Activated CD8-positive, alpha-beta memory T cell treated with anti-CD3 and anti-CD28 coated beads, Interleukin-2, amount 50 U/mL, for 4 hours (primary cell): ENCODE measurements around the gene ANK3.

ENCODE experiments used
- DNase-seq: peaks from one replicate; pipeline ENCODE4 v3.0.0-alpha.2; 2020

ANK3 gene

DNA sequence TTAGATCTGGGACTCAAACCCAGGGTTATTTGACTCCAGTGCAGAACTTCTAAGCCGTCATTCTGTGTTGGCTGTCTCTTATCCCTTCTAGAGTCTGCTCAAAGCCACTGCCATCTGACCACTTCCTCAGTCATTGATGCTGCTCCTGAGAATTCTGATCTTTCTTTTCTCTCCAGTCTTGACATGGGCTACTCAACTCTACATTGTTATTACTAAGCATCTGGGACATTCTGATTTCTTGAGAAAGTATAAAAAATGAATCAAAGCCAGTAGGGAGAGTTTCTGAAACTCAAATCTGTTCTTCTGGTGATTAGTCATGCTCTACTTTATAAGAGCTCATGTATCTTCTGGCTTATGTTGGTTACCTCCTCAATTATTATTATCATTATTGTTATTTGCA, 48.7 kb downstream of the ANK3 start:
- no peak for DNase-seq

DNA sequence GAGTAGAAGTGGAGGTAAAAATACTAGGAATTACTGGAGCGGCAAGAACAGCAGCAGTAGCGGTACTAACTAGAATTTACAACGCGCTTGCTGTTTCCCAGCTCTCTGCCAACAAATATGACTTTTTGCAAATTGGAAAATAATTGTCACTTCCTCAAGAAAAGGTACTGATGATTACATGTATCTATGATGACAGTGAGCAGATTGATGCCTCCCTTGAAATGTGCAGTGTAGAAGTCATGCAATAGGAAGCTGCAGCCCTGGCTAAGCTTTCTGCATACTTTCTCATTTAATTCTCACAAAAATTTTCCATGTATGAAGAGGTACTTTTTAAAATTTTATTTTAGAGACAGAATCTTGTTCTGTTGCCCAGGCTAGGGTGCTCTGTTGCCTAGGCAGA, 49.9 kb downstream of the ANK3 start:
- DNase-seq = no peak

DNA sequence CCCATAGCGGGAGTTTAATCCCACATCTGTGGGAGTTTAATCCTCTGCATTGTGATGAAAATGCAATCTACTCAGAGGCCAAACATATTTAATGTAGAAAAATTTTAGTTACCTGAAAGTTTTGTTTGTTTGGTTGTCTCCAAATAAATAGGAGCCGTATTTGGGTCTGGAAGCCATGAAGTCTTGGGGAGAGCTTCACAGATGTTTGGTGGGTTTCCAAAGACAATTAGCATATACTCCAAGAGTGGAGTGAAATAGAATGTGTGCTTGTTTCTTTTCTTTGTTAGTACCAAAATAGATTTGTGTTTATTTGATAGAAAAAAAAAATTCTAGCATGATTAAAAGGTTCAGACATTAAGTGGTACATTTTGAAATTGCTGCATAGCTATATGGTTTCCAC, 50.9 kb downstream of the ANK3 start:
- no peak for DNase-seq

DNA sequence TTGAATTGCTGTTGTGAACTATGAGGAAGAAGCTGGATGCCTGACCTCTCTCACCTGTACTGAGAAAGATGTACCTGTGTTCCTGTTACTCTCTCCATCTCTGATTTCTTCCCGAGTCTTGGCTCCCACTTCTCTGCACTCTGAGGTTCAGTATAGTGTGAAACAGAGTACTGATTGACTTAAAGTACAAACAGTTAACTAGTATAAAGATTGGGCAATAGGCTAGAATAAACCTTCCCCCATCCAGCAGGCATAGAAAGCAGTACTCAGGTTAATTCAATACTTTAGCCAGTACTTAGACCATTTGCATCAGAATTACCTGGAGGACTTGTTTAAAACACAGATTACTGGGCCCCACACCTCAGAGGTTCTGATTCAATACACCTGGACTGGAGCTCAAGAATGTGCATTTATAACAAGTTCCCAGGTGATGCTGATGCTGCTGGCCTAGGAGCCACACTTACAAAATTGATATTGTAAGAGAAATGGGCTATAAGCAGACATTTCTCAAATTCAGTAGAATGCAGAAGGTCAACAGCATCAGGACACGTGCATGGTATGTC, 51.6 kb downstream of the ANK3 start:
- DNase-seq = no peak

DNA sequence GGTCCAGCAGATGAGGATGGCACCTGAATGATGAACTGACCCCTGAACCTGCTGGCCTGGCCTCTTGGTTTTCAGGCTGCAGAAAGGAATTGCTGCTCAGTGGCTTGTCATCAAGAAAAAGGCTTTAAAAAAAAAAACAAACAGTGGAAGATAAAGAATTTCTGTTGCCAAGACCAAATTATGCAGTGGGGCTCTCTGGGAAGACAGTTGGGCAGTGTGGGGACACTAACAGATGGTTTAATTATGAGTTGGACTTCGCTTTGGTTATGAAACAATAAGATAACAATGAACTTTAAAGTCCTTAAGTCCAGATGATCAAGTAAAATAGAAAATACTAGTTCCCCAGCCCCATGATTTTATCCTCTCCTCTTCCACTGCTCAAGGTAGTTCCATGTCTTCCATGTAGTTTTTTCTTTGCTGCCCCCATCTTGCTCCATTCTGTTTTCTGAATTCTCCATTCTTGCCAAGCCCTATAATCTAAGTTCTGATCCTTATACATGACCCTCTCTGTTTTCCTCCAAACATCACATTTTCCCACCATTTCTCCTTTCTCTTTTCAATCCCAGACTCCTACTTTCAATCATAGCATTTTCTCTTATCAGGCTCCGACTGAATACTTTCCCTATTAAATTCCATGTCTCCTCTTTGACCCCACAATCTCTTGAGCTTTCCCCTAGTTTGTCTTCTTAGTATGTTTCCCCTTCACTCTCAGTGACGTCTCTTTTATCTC, 52.6 kb downstream of the ANK3 start:
- DNase-seq = no peak

DNA sequence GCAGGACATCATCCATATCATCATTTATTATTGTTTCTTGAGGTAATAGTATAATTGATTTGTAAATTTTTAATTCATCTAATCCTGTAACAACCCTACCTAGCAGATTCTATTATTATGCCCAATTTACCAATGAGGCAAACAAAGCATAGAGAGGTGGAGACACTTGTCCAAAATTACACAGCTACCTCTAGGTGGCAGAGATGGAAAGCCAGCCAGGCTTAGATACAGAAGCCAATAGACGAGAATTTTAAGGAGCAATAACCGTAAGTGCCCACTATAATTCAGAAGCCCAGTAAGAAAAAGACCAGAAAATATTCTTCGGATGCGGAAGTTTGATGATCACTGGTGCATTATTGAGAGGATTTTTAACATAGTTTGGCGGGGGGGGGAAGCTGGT, 54.0 kb downstream of the ANK3 start:
- DNase-seq = no peak

DNA sequence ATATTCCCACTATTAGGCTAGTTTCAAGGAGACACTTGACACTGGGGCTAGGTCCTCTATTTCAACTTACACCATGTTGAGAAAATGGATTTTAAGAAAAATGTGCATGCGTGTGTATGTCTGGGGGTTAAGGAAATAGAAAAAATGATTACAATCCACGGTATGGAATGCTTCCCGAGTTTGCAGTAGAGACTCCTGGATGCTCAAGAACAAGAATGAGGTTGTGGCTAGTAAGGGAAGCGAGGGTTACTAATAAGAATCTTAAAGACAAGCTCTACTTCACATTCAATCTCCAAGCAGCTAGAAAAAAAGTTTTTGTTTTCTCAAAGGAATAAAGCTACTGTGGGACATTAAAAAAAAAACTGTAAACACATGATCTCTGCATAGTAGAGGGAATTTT, 54.7 kb downstream of the ANK3 start:
- no peak for DNase-seq

DNA sequence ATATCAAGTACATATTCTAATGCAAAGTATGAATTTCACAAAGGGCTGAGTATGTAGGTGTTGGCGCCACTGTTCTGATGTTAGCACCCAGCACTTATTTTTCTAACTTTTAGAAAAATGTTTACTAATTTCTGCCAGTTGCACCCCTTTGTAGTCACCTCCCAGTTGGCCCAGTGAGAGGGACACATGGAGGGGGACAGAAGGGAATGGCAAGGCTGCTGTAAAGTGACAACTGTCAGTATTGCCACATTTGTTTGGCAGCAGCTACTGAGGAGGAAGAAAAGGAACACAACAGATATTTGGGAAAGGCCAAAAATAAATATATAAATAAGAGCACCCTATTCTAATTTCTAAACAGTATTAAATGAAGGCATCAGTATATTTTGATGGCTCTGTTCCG, 57.3 kb downstream of the ANK3 start:
- no peak for DNase-seq

DNA sequence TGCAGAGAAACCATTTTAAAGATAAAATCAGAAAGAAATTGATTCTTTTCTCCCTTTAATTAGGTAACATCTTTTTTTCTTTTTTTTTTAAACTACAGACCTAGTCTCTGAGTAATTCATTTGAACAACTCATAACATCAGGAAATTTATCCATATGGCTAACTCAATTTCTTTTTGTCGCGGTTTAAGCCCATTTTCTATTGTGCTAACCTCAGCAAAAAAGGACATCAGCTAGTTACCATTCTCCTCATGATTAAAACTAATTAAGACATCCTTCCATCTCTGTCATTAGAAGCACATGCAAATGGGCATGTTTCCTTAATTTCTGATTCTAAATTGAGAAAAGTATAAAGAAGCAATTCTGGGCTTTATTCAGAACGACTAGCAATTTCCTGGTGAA, 57.8 kb downstream of the ANK3 start:
- DNase-seq = no peak

DNA sequence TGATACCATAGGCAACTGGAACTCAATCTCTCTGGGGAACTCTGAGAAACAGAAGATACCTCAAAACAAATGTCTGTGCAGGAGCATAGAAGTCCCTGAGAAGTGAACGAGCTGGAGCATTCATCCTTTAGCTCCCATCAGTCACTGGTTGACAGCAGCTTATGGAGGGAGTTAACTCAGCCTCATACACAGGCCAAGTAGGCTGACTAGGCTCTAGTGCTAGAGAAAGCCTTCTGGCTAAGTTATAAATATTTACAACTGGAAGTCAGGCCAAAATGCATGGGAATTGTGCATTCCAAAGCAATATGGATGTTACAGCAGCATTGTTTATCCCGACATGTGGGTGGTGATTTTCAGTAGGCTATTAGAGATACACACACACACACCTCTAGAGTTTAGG, 66.5 kb downstream of the ANK3 start:
- no peak for DNase-seq

DNA sequence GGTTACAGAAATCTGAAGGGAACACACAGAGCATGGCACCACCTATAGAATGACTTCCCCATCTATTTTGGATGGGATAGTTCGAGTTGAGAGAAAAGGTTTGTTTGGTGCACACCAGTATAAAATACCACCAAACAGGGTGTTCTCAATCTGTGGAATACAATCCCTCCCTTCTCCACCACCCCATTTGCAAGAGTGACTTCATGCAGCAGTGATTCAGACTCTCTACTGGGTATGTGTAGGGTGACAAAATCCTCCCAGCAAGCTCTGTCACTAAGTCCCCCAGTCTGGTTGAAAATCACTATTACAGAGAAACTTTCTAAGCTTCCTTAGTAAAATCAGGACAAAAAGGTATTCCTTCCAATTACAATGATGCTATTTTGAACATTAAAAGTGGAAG, 69.0 kb downstream of the ANK3 start:
- no peak for DNase-seq

DNA sequence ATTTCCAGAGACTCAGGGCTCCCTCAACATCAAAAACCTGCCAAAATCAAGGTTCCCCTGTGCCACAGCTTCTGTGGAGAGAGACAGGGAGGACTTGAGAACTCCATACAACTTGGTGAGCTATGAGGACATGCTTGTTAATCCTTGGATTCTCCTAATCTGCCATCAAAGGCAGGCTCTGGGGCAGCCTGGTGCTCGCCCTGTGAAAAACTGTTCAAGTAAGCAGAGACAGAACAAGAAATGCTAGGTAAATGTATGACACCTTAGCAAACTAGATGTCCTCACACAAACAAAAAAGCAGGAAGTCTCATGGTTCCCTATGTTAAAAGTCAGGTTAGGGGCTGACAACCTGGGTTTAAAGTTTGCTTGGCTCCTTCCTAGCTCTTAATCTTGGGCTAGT, 73.6 kb downstream of the ANK3 start:
- no peak for DNase-seq

DNA sequence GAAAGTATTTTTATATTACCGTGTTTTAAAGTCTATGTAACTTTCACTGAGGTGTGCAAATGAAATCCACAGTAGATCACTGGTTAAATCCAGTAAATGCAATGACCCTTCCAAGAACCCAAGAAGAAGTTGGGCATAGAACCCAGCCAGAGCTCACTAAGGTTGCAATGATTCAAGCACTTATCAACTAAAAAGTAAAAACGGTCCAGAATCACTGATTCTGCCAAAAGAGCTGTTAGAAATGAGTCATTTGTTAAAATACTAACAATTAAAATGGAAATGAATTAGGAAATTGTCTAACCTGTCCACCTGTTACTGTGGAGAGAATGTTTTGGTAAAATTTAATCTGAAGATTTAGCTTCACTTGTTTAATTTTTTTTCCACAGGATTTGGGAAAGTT, 74.4 kb downstream of the ANK3 start:
- no peak for DNase-seq

DNA sequence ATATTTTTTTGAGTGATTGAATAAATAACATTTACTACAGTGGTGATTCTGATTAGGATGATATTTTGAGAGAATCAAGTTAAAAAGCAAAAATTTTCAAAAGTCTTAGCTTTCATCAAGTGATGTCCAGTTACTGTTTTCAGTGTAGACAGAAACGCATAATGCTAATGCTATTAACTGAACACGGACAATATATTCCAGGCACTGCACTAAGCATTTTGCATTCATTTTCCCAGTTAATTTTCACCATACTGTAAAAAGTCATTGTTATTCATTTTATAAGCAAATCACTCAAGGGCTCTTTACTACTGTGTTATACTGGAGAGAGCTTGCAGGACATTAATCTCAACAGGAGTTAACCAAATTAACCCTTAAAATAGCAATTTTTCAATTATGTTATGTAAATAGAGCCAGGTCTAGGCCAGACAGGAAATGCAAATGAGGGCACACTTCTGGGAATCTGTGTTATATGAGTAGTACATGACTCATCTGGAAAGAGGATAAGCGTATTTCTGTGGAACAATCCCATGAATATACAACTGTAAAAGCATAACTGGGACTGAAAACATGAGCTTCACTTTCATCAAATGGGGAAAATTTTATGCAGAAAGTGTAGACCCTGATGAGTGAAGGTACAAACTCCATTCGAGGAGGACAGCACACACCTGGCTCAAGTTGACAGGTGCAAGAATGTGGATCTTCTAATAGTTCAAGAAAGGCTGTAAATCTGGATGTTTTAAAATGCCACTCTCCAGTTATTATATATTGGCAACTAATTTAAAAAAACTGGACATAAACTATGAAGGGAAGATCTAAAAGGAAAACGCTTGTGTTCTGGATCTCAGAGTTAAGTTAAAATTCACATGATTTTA, 75.4 kb downstream of the ANK3 start:
- no peak for DNase-seq

DNA sequence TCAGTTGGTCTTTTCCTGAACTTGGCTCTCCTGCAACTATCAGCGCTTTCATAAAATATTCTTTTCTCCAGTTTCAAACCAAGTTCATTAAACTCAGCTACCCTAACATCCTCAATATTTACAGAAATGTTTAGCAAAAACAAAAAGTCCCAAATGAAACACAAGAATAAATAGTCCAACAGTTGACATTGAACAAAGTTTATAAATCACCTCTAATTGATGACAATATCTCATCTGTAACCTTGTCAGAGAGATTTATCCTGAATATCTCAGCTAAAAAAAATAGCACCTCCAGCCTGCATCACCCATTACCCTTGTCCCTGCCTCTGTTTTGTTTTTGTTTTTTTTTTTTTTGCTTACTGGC, 76.1 kb downstream of the ANK3 start:
- no peak for DNase-seq

DNA sequence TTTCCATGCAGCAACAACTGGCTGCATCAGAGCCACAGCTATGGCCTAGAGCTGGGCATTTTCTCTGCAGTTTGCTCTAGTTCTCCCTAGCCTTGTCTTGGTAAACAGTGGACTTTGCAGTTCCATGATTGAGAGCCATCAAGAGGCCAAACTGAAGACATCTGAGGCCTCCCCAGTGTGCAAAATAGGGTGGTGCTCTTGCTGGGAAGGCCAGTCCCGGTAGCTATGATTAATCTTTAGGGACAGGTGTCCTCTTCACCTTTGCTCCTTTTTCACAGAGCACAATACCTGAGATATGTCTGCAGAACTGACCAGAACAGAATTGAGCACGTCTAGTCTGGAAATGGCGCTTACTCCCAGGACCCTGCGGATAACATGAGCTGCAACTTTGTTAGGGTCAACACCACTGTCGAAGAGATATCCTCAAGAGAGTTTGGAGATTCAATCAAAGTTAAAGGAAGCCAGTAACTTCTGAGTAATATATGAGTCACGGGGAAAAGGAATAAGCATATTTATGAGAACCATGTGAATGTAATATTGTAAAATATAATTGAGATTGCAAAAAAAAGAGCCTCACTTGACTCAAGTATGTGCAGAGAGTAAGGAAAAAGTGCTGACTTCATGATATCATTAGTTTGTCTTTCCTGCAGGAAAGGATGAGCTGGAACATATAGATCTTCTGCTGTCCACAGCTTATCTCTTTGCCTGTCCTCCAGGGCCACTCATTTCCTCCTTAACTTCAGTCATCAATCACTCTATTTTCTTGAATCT, 76.7 kb downstream of the ANK3 start:
- DNase-seq = no peak

DNA sequence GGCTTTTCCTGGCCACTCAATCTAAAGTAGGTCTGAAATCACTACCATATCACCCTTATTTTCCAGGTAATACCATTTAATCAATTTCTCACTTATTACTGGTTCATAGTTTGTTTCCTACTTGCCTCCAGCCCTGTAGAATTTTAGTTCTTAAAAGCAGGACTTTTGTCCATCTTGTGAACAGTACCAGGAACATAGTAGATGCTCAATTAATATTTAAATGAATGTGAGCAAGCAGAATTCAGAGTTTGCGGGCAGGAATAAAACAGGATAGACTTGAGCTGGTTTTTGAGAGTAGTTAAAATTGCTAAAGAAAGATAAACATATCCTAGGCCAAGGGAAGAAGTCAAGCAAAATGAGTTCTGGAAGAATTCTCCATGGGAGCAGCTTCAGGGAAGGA, 77.9 kb downstream of the ANK3 start:
- DNase-seq = no peak

DNA sequence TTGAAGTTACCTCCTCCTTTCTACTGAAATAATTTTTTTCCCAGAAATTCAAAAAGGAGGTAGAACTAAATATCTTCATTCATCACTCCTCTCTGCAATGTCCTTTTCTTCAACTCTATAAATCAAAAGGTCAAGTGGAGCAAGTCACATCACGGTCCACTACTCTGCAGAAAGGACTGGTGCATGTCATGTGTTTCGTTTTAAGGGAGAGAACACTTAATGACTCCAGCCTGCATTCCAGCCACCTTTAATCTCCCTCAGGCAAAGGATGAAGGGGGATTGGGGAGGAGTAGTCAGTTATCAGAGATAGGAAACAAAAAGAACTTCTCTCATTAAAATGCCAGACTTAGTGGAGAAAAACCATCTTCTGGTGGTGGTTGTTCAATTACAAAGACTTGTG, 78.9 kb downstream of the ANK3 start:
- DNase-seq = no peak

DNA sequence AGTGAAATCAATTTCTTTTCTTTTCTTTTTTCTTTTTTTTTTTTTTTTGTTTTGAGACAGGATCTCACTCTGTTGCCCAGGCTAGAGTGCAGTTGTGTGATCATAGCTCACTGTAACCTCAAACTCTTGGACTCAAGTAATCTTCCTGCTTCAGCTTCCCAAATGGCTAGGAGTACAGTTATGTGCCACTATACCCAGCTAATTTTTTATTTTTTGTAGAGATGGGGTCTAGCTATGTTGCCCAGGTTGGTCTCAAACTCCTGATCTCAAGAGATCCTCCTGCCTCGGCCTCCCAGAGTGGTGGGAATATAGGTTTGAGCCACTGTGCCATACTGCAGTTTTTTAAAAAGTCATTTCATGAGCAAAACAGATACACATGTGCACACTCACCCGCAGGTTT, 79.8 kb downstream of the ANK3 start:
- no peak for DNase-seq

DNA sequence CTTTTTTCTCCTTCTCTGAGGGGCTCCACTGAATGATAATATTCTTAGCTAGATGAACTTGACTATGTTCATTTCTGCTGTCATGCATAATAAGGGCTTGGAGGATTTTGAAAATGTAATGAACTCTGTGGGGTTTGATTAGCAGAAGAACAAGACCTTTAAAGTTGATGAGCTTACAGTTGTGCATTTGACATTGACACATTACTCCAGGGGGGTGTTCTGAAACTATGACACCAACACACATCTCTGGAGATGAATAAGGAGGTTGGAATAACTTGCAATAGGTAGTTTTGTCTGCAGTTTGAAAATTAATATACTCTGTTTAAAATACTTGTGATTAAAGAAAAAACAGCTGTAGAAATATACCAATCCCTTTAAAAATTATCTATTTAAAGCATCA, 80.3 kb downstream of the ANK3 start:
- no peak for DNase-seq

DNA sequence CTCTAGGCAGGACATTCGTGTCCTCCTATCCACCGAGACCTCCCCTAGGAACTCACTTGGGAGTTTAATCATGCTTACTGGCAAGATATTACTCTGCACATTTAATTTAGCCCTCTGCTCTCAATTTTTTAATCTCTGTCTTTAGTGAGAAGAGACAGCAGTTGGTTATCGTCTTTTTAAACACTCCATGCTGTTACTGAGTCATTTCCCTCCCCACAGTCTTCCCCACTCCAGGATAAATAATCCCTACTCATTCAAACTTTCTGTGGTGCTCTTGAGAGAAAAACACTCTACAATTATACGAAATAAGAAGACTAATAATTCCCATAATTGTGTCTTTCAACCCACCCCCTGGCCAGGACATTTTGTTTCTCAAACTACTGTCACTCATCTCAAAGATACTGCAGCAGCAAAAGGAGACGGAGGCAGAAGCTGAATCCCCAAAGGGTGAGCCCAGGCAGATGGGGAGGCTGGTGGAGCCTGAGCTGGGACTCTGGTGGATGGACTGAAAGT, 84.2 kb downstream of the ANK3 start:
- no peak for DNase-seq

DNA sequence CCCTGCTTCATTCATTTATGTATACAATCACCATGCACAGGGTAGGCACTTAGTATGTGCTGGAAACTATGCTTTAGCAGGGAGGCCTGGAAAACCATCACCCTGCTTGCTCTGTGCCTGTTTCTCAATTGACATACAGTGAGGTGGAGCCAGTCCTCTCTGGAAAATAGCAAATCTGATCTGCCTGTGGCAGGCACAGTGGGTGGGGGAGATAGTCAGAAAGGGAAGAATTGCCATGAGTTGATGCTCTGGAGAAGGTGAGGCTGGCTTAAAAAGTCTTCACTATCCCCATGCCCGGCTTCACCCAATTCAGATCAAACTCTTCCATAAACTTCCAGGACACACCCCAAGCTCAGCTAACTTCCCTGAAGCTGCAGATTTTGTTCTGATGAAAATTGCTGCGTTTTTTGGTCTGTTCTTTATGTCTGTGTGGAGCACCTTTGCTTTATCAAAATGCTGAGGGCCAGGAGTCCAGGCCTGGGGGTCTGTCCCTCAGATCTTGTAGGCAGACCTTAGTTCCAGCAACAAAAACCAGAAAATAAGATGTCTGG, 84.8 kb downstream of the ANK3 start:
- DNase-seq = no peak

DNA sequence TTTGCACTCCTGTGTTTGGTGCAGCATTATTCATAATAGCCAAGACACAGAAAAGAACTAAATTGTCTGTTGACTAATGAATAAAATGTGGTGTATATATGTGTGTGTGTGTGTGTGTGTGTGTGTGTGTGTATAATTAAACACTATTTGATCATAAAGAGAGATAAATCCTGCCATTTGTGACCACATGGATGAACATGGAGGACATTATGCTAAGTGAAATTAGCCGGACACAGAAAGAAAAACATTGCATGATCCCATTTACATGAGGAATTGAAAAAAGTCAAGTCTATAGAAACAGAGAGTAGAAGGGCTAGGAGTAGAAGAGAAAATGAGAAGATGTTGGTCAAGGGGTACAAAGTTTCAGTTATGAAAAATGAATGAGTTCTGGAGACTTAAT, 85.9 kb downstream of the ANK3 start:
- no peak for DNase-seq
